HepG2 (cell line): Measurements from ENCODE around the gene TRIM72. TPM values are rescaled to one million over a fixed set of nuclear protein-coding genes. Genes with fewer than 3 reads are reported as not detected.

Experiments used
- ARID4A ChIP-seq: sonication (generic); formaldehyde crosslinking; IDR thresholded peaks from 2 replicates; pipeline ENCODE4 v1.5.0; 2020; ENCODE audit warnings: mild to moderate bottlenecking, missing genetic modification reagents, borderline replicate concordance
- E2F5 ChIP-seq: sonication (generic); formaldehyde crosslinking; conservative IDR thresholded peaks from 2 replicates; pipeline ENCODE4 v1.4.0; 2020; ENCODE audit warnings: missing genetic modification reagents
- EED ChIP-seq: sonication (generic); formaldehyde crosslinking; IDR thresholded peaks from 2 replicates; pipeline ENCODE4 v1.5.0; 2020; ENCODE audit warnings: mild to moderate bottlenecking, missing genetic modification reagents
- FOXO1 ChIP-seq: sonication (generic); formaldehyde crosslinking; IDR thresholded peaks from 2 replicates; pipeline ENCODE4 v1.4.0; 2020; ENCODE audit warnings: missing genetic modification reagents
- KIAA2018 ChIP-seq: sonication (generic); formaldehyde crosslinking; IDR thresholded peaks from 2 replicates; pipeline ENCODE4 v1.5.0; 2020; ENCODE audit warnings: mild to moderate bottlenecking, missing genetic modification reagents, borderline replicate concordance
- MZF1 ChIP-seq: sonication (generic); formaldehyde crosslinking; IDR thresholded peaks from 2 replicates; pipeline ENCODE4 v1.8.1; 2023; ENCODE audit warnings: mild to moderate bottlenecking, missing genetic modification reagents, borderline replicate concordance
- ZMYM2 ChIP-seq: sonication (generic); formaldehyde crosslinking; IDR thresholded peaks from 2 replicates; pipeline ENCODE4 v1.8.0; 2022; ENCODE audit warnings: mild to moderate bottlenecking, missing genetic modification reagents
- ZNF432 ChIP-seq: sonication (generic); formaldehyde crosslinking; IDR thresholded peaks from 2 replicates; pipeline ENCODE4 v1.5.0; 2020; ENCODE audit warnings: missing genetic modification reagents, mild to moderate bottlenecking, borderline replicate concordance
- ZNF513 ChIP-seq: sonication (generic); formaldehyde crosslinking; conservative IDR thresholded peaks from 2 replicates; pipeline ENCODE4 v1.5.0; 2020; ENCODE audit warnings: missing genetic modification reagents
- ZNF784 ChIP-seq: sonication (generic); formaldehyde crosslinking; IDR thresholded peaks from 2 replicates; pipeline ENCODE4 v1.5.1; 2020; ENCODE audit warnings: missing genetic modification reagents, mild to moderate bottlenecking, borderline replicate concordance
- polyA plus RNA-seq, 8 experiments: library from polyadenylated mRNA; depleted of rRNA in 3 of 8; stranded (reverse) in 7 of 8; unstranded in 1 of 8; fragments of >200 nt; fragmentation: Illumina TruSeq in 4 of 8; extraction: Trizol in 4 of 8; gene quantifications; 2 replicates each; pipeline versions ENCODE4 v1.2.1 to v1.2.3, GENCODE V29; 2011 to 2016; ENCODE audit warnings: low read depth in 4 of 8, missing spikeins in 1 of 8, mixed read lengths in 1 of 8; ENCODE audit not compliant: insufficient read depth in 1 of 8
- total RNA-seq, 5 experiments: library from RNA; depleted of rRNA; stranded (reverse); fragments of >200 nt; fragmentation: Illumina TruSeq; extraction: Trizol; gene quantifications; 2 replicates each; pipeline ENCODE4 v1.2.3, GENCODE V29; 2016; ENCODE audit warnings: low read depth in 1 of 5

Gene TRIM72
- total and polyA plus RNA-seq, 2 of the 13 experiments (the other 11 are each of a cell fraction or from before 2014, with no cell fraction given): not detected

GRCh38 chr16:31179747-31180459 lies 34.0 kb upstream of the TRIM72 start, which contains the start of gene FUS (continued):
- peak; percentile 88; the same call in 1 of the 2 replicates for TF ChIP-seq ZNF513 (CRISPR knock-in tag)
- peak; percentile 85 for TF ChIP-seq E2F5 (CRISPR knock-in tag)
- TF ChIP-seq KIAA2018: no peak
- no peak; the same call in 1 of the 2 replicates for TF ChIP-seq MZF1 (CRISPR knock-in tag)
- peak; percentile 88 for TF ChIP-seq FOXO1 (CRISPR knock-in tag)
- TF ChIP-seq ZNF432 (CRISPR knock-in tag): no peak; the same call in 1 of the 2 replicates
- TF ChIP-seq EED (CRISPR knock-in tag): peak; percentile 96
- TF ChIP-seq ZMYM2 (CRISPR knock-in tag): no peak
- TF ChIP-seq ZNF784 (CRISPR knock-in tag): peak; percentile 99
- peak; percentile 98; the same call in 1 of the 2 replicates for TF ChIP-seq ARID4A
